Osteoblast (primary cell): ENCODE data around the gene ARHGAP1. TPM values are rescaled to one million over a fixed set of nuclear protein-coding genes. Genes with fewer than 3 reads are reported as not detected.

Experiments used
- DNase-seq: peaks from one replicate; pipeline ENCODE4 v3.0.0; 2011; ENCODE audit warnings: low spot score, mixed read lengths; ENCODE audit not compliant: insufficient read length; ENCODE audit errors: missing footprints
- H2AFZ ChIP-seq: 2 replicates; pipeline ENCODE4 v1.6.0; 2011; ENCODE audit warnings: mild to moderate bottlenecking, low read length
- H3K27ac ChIP-seq: 2 replicates; pipeline ENCODE4 v1.5.1; 2011; ENCODE audit warnings: mild to moderate bottlenecking, low read depth, low read length, moderate library complexity
- H3K27me3 ChIP-seq: 2 replicates; pipeline ENCODE4 v1.6.0; 2012; ENCODE audit warnings: mild to moderate bottlenecking, control low read depth, inconsistent platforms, low read length, moderate library complexity; ENCODE audit not compliant: insufficient read depth
- H3K36me3 ChIP-seq: 2 replicates; pipeline ENCODE4 v1.5.1; 2011; ENCODE audit warnings: mild to moderate bottlenecking, low read length, control low read depth, moderate library complexity; ENCODE audit not compliant: insufficient read depth
- H3K4me1 ChIP-seq: 2 replicates; pipeline ENCODE4 v1.5.1; 2011; ENCODE audit warnings: mild to moderate bottlenecking, low read length, control low read depth, moderate library complexity; ENCODE audit not compliant: insufficient read depth
- H3K4me2 ChIP-seq: 2 replicates; pipeline ENCODE4 v1.6.0; 2011; ENCODE audit warnings: mild to moderate bottlenecking, low read length; ENCODE audit not compliant: insufficient read depth
- H3K4me3 ChIP-seq: fragments of 200-600 bp; sonication (generic); 3 replicates; pipeline ENCODE4 v1.5.1; 2012; ENCODE audit warnings: mild to moderate bottlenecking, low read length, inconsistent platforms; ENCODE audit not compliant: insufficient read depth
- H3K79me2 ChIP-seq: 2 replicates; pipeline ENCODE4 v1.6.0; 2012; ENCODE audit warnings: mild to moderate bottlenecking, low read length, control low read depth, inconsistent platforms; ENCODE audit not compliant: insufficient read depth
- H3K9me3 ChIP-seq: 2 replicates; pipeline ENCODE4 v1.5.1; 2011; ENCODE audit warnings: low read depth, low read length, control low read depth
- H4K20me1 ChIP-seq: 2 replicates; pipeline ENCODE4 v1.6.0; 2012; ENCODE audit warnings: mild to moderate bottlenecking, low read length, control low read depth; ENCODE audit not compliant: insufficient read depth
- CTCF ChIP-seq: IDR thresholded peaks from 2 replicates; pipeline ENCODE4 v1.5.1; 2011; ENCODE audit warnings: mild to moderate bottlenecking, low read depth, low read length, moderate library complexity; ENCODE audit errors: extremely low read depth
- total RNA-seq: library from RNA; depleted of rRNA; stranded (reverse); fragments of >200 nt; gene quantifications from 2 replicates; pipeline ENCODE4 v1.2.3, GENCODE V29; 2012

The ARHGAP1 gene
- total RNA-seq, 1 donor: 88.3 TPM

- Histone ChIP-seq H3K36me3 (no peaks in the 10 kb centered on the region), H3K4me2 (no peak overlapping the region), H3K4me3 (no peak overlapping the region), H3K79me2 (no peaks in the 10 kb centered on the region), H3K27ac (no peak overlapping the region), H2AFZ (no peak overlapping the region), H3K27me3 (no peaks in the 10 kb centered on the region), H3K9me3 (no peaks in the 10 kb centered on the region), H3K4me1 (no peaks in the 10 kb centered on the region), H4K20me1 (no peaks in the 10 kb centered on the region)
- TF ChIP-seq CTCF: no peak
- DNase-seq: peak; percentile 45
Observed at GRCh38 chr11:46726206-46726862, 25.9 kb upstream of the ARHGAP1 start.

GRCh38 chr11:46725338-46726205 is 25.2 kb upstream of the ARHGAP1 start:
- H3K79me2 ChIP-seq: no peaks in the 10 kb centered on the region
- H3K27me3 ChIP-seq: no peaks in the 10 kb centered on the region
- H2AFZ ChIP-seq: no peak overlapping the region
- DNase-seq: peak; percentile 51
- no peaks in the 10 kb centered on the region for H3K9me3 ChIP-seq
- no peaks in the 10 kb centered on the region for H3K4me1 ChIP-seq
- no peaks in the 10 kb centered on the region for H3K36me3 ChIP-seq
- no peak overlapping the region for H3K4me2 ChIP-seq
- no peak overlapping the region for H3K27ac ChIP-seq
- no peaks in the 10 kb centered on the region for H4K20me1 ChIP-seq
- no peak for TF ChIP-seq CTCF
- H3K4me3 ChIP-seq: no peak overlapping the region

GRCh38 chr11:46724088-46724487 is 23.7 kb upstream of the ARHGAP1 start:
- H4K20me1 ChIP-seq: no peaks in the 10 kb centered on the region
- H3K4me1 ChIP-seq: no peaks in the 10 kb centered on the region
- no peaks in the 10 kb centered on the region for H3K27me3 ChIP-seq
- TF ChIP-seq CTCF: no peak
- H3K36me3 ChIP-seq: no peaks in the 10 kb centered on the region
- no peak overlapping the region for H3K4me3 ChIP-seq
- H3K4me2 ChIP-seq: no peak overlapping the region
- no peaks in the 10 kb centered on the region for H3K79me2 ChIP-seq
- no peak overlapping the region for H3K27ac ChIP-seq
- peak; percentile 55 for DNase-seq
- H2AFZ ChIP-seq: no peak overlapping the region
- H3K9me3 ChIP-seq: no peaks in the 10 kb centered on the region

- Histone ChIP-seq H3K27ac (no peak overlapping the region), H3K4me2 (no peak overlapping the region), H3K27me3 (no peaks in the 10 kb centered on the region), H3K79me2 (no peaks in the 10 kb centered on the region), H2AFZ (no peak overlapping the region), H3K9me3 (no peaks in the 10 kb centered on the region), H3K4me3 (no peak overlapping the region), H3K4me1 (no peaks in the 10 kb centered on the region), H3K36me3 (no peaks in the 10 kb centered on the region), H4K20me1 (no peaks in the 10 kb centered on the region)
- no peak for TF ChIP-seq CTCF
- DNase-seq: peak; percentile 17
Observed at GRCh38 chr11:46723359-46723680, 22.9 kb upstream of the ARHGAP1 start.
